Right renal cortex interstitium (tissue), 3 donors: ENCODE results near the gene EPN3. TPM values are rescaled to one million over a fixed set of nuclear protein-coding genes. Genes with fewer than 3 reads are reported as not detected.

Experiments used
- DNase-seq, 3 donors: peaks; one replicate each; pipeline ENCODE4 v3.0.0-alpha.2; 2013; ENCODE audit warnings: low read depth in 3 of 3, low spot score in 2 of 3
- polyA plus RNA-seq, 3 donors: library from polyadenylated mRNA; unstranded; fragments of 120-200 nt; gene quantifications; one replicate each; pipeline ENCODE4 v1.2.1, GENCODE V29; 2013; ENCODE audit not compliant: insufficient read length in 3 of 3

The EPN3 gene
- polyA plus RNA-seq, 3 donors: 6.5 to 9.8 (median 8.8) TPM

DNA sequence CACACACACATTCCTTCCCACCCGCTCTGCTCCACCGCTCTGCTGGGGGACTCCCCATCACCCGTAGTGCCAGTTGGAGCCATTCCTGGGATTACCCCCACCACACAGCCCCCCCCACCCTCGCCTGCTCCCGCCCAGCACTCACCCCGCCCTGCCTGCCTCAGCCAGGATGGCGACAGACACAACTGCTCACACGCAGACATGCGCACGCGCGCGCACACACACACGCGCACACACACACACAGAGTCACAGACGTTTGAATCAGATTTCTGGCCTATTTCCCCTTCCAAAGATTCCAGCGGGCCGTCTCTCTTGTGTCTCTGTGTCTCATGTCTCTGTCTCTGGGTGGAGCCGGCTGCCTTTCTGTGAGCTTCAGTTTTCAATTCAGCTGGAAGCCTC is 32.4 kb downstream of the EPN3 start:
- DNase-seq: no peak

DNA sequence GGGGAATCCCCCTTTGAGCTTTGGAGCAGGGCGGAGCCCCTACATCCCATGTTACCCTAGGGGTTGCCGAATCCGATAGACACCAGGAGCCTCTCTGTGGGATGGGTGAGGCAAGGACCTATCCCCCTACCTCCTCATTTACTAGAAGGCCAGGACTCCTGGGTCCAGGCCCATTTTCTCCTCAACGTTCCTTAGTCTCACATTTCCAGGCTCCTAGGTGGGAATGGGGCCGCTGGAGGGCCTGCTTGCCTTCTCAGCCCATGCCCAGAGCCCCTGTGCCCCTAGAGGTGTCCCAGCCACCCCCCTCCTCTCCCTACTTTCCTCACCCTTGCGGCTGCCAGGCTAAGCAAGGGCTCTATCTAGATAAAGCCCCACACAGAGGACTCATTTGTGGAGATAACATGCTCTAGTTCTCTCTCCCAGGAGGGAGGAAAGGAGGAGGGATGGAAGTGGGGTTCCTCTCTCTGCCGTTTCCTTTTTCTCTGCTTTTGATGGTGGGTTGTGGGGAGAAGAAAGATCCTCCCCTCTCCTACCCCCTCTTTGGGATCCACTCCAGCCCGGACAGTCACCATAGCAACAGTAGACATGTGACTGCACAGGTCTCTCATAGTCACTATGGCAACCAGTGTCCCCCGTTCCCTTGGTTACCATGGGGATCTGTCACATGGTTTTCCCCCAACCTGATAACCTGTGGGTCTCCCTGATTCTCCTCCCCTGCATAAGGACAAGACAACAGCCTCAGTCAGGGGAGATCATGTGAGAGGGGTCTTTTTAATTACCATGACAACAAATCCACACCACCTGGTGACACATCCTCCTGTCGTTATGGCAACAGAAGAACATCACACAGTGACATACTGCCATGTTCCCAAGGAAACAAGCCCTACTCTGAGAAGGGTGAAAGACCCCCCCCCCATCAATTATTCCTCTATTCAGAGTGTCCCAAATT is 33.1 kb downstream of the EPN3 start:
- no peak for DNase-seq

GRCh38 chr17:50566886-50567285 is 34.4 kb downstream of the EPN3 start:
- DNase-seq: no peak

GRCh38 chr17:50568659-50569058 is 36.1 kb downstream of the EPN3 start:
- no peak for DNase-seq

DNA sequence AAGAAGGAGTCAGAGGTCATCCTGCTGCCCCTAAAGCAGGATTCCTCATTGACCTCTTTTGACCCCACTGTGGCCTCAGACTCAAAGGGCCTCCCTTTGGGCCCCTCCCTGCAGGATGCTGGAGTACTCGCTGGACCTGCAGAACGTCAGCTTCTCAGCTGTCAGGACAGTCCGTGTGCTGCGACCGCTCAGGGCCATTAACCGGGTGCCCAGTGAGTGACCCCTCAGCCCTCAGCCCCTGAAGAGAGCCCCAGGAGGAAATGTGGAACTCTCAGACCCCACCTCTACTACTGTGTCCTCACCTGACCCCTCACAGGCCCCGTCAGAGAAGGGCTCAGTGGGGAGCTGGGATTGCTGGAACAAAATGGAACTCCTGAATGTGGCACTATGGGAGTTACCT is 37.1 kb downstream of the EPN3 start:
- DNase-seq: no peak

- DNase-seq: no peak
These were observed 37.5 kb downstream of the EPN3 start for GRCh38 chr17:50570032-50570431.

GRCh38 chr17:50570528-50570927 is 38.0 kb downstream of the EPN3 start:
- no peak for DNase-seq

DNA sequence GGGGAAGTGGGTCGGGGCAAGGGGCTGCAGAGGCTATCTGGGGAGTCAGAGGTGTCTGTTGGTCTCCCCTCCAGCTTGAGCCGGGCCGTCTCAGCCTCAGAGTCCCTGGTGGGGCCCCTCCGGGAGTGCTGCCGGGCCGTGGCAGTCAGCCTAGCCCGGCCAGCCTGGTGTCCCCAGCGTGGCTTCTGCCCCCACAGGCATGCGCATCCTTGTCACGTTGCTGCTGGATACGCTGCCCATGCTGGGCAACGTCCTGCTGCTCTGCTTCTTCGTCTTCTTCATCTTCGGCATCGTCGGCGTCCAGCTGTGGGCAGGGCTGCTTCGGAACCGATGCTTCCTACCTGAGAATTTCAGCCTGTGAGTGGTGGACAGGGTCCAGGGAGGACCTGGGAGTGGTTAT is 39.1 kb downstream of the EPN3 start:
- no peak for DNase-seq

GRCh38 chr17:50572541-50572940 is 40.0 kb downstream of the EPN3 start:
- no peak for DNase-seq

GRCh38 chr17:50573866-50574611 is 41.5 kb downstream of the EPN3 start:
- DNase-seq: no peak

- no peak for DNase-seq
These were observed 43.2 kb downstream of the EPN3 start for GRCh38 chr17:50575581-50576210.

GRCh38 chr17:50576864-50577263 is 44.3 kb downstream of the EPN3 start:
- no peak for DNase-seq

DNA sequence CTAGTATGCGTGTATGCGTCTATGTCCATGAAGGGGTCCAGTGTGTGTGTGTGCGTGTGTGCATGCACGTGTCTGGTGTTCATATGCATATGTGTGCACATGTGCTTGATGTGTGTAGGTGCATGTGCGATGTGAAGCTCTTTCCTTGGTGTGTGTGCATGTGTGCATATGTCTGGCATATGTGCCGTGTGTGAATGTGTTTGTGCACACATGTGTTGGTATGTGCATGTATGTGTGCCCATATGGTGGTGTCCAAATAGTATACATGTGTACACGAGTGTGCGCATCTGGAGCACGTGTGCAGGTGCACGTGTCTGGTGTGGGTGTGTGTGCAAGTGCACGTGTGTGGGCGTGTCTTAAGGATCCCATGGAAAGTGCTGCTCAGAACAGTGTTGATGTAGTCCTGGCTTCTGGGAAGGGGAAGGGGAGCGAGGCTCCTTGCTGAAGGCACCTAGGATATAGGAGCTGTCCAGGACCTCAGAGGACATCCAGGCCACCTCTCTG is 45.0 kb downstream of the EPN3 start:
- no peak for DNase-seq

GRCh38 chr17:50578173-50578572 is 45.6 kb downstream of the EPN3 start:
- no peak for DNase-seq

- DNase-seq: no peak
These were observed 46.9 kb downstream of the EPN3 start for GRCh38 chr17:50579399-50579798.

GRCh38 chr17:50580646-50581045 is 48.1 kb downstream of the EPN3 start:
- no peak for DNase-seq

GRCh38 chr17:50581316-50581715 is 48.8 kb downstream of the EPN3 start:
- no peak for DNase-seq

DNA sequence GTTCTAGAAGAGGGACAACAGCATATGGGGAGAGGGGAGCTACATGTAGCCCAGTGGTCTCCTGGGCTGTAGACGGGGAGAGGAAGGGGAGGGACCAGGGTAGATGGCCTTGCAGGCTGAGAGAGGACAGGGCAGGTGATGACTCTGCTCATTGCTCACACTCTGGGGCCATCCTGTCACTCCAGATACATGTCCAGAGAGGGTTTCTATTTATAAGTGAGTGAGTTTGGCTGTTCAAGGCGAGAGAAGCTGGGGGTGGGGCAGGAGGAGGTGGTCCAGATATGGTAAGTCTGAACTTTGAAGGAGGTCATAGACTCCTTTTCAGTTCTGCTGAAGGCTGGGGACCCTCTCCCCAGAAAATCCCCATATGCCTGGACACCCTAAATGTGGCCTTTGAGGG is 50.2 kb downstream of the EPN3 start:
- DNase-seq: no peak

DNA sequence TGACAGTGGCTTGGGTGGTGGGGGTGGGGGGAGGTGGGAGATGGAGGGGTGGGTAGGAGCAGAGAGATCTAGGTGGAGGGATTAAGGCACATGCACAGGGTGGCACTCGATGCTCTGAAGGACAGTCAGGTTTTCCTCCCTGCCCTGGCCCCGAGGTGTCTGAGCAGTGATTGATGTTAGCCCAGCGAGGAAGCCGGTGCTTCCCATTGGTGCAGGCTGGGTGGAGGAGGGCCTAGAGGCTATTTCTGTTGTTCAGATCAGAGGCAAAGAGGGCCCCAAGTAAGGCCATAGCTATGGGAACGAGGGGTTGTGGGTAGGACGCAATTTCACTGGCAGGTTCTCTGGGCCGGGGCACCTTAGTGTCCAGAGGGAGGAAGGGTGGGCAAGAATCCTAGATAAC is 51.1 kb downstream of the EPN3 start:
- no peak for DNase-seq

DNA sequence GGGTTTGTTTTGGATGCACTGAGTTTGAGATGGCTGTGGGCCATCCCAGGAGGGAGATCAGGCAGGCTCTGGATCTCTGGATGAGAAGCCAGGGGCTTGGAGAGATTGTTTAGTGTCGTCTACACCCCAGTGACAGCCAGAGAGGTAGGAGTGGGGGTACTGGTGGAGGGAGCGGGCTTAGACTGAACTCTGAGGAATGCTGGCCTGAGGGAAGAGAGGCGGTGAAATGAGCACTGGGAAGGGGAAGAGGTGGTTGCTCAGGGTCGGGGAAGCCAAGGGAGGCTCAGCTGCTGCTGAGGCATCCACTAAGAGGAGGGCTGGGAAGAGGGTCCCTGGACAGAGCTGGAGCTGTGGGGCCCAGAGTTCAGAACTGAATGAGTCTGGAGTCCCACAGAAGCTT is 51.6 kb downstream of the EPN3 start:
- DNase-seq: no peak

DNA sequence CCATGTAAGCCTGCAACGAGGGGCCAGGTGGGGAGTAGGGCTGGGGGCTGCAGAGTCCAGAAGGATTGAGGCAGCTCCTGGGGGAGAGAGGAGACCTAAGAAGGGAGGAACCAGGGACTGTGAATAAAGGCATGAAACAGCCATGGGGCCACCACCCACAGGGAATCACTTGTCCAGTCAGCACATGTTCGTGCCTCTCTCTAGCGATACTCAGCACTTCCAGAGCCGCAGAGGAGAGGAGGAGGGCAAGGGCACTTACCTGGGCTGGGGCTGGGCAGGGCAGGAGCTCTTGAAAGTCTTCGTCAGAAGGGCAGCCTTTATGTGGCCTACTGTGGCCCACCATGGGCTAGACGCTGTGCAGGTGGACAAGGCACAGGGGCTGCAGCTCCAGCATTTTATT is 52.2 kb downstream of the EPN3 start:
- DNase-seq: no peak
